Measurements from ENCODE around the gene ANKRD40CL.
A peak's percentile ranks its signal among the peaks of the same experiment; 100 is the strongest.

Gene ANKRD40CL

GRCh38 chr17:50785946-50786570 lies 18.7 kb upstream of the ANKRD40CL start:
- FAIRE-seq = peak; percentile 13

- no peak for FAIRE-seq
Observed at GRCh38 chr17:50785126-50785525, 17.8 kb upstream of the ANKRD40CL start.

GRCh38 chr17:50783905-50784304 lies 16.6 kb upstream of the ANKRD40CL start:
- FAIRE-seq = no peak

- FAIRE-seq = no peak
Observed at GRCh38 chr17:50783193-50783660, 15.9 kb upstream of the ANKRD40CL start.

- FAIRE-seq = no peak
Observed at GRCh38 chr17:50781167-50781566, 13.8 kb upstream of the ANKRD40CL start.

GRCh38 chr17:50779747-50780353 lies 12.5 kb upstream of the ANKRD40CL start:
- no peak for FAIRE-seq

- FAIRE-seq = no peak
Observed at GRCh38 chr17:50778988-50779387, 11.7 kb upstream of the ANKRD40CL start.

- no peak for FAIRE-seq
Observed at GRCh38 chr17:50778471-50778870, 11.2 kb upstream of the ANKRD40CL start.

GRCh38 chr17:50775926-50776325 lies 8.6 kb upstream of the ANKRD40CL start:
- no peak for FAIRE-seq

- FAIRE-seq = no peak
Observed at GRCh38 chr17:50774225-50774803, 7.0 kb upstream of the ANKRD40CL start.

- FAIRE-seq = no peak
Observed at GRCh38 chr17:50771991-50772785, 4.9 kb upstream of the ANKRD40CL start.

- no peak for FAIRE-seq
Observed at GRCh38 chr17:50770346-50770745, 3.0 kb upstream of the ANKRD40CL start.

- FAIRE-seq = no peak
Observed at GRCh38 chr17:50769884-50770283, 2.6 kb upstream of the ANKRD40CL start.

- no peak for FAIRE-seq
Observed at GRCh38 chr17:50768346-50768761, 1.0 kb upstream of the ANKRD40CL start.

- no peak for FAIRE-seq
Observed at GRCh38 chr17:50767030-50767429, 288 bp downstream of the ANKRD40CL start.

GRCh38 chr17:50766222-50767023 lies 895 bp downstream of the ANKRD40CL start:
- no peak for FAIRE-seq

GRCh38 chr17:50765454-50766221 lies 1.7 kb downstream of the ANKRD40CL start:
- no peak for FAIRE-seq

GRCh38 chr17:50764734-50765149 lies 2.6 kb downstream of the ANKRD40CL start:
- no peak for FAIRE-seq

- no peak for FAIRE-seq
Observed at GRCh38 chr17:50763716-50764475, 3.4 kb downstream of the ANKRD40CL start.

- FAIRE-seq = no peak
Observed at GRCh38 chr17:50762177-50762576, 5.1 kb downstream of the ANKRD40CL start.

GRCh38 chr17:50758989-50759544 lies 8.3 kb downstream of the ANKRD40CL start:
- no peak for FAIRE-seq

Measured in islet of Langerhans (tissue), 1 donor.